Loucy (cell line): ENCODE measurements around the gene ZBED4.

Source experiments
- H2AFZ ChIP-seq: fragments of 200-600 bp; sonication (generic); 2 replicates; pipeline ENCODE4 v1.6.0; 2016; ENCODE audit warnings: antibody characterized with exemption, mild to moderate bottlenecking, low read length, moderate library complexity
- H3F3A ChIP-seq: fragments of 200-600 bp; 2 replicates; pipeline ENCODE4 v1.6.0; 2016; ENCODE audit warnings: antibody characterized with exemption, low read depth, mild to moderate bottlenecking
- H3K27me3 ChIP-seq: fragments of 200-600 bp; sonication (generic); 2 replicates; pipeline ENCODE4 v1.6.1; 2014; ENCODE audit warnings: low read length, mild to moderate bottlenecking; ENCODE audit not compliant: insufficient read depth, poor library complexity, severe bottlenecking
- H3K36me3 ChIP-seq: fragments of 200-600 bp; sonication (generic); 2 replicates; pipeline ENCODE4 v1.6.1; 2016; ENCODE audit warnings: low read length; ENCODE audit not compliant: insufficient read depth
- H3K4me1 ChIP-seq: fragments of 200-600 bp; sonication (generic); 2 replicates; pipeline ENCODE4 v1.5.1; 2014; ENCODE audit warnings: low read length, mild to moderate bottlenecking; ENCODE audit not compliant: insufficient read depth, poor library complexity, severe bottlenecking
- H3K4me2 ChIP-seq: fragments of 200-600 bp; sonication (generic); 2 replicates; pipeline ENCODE4 v1.6.0; 2014; ENCODE audit warnings: antibody characterized with exemption, low read length, low read depth, mild to moderate bottlenecking; ENCODE audit not compliant: poor library complexity, severe bottlenecking
- H3K4me3 ChIP-seq: fragments of 200-600 bp; sonication (generic); 2 replicates; pipeline ENCODE4 v1.5.1; 2014; ENCODE audit warnings: low read length, mild to moderate bottlenecking, mixed read lengths; ENCODE audit not compliant: poor library complexity, severe bottlenecking
- H3K79me2 ChIP-seq: fragments of 200-600 bp; sonication (generic); 2 replicates; pipeline ENCODE4 v1.6.1; 2014; ENCODE audit warnings: low read length; ENCODE audit not compliant: insufficient read depth
- H3K9ac ChIP-seq: fragments of 200-600 bp; sonication (generic); 2 replicates; pipeline ENCODE4 v1.6.0; 2014; ENCODE audit warnings: mild to moderate bottlenecking, low read depth, low read length, moderate library complexity; ENCODE audit not compliant: poor library complexity, severe bottlenecking
- H3K9me2 ChIP-seq: fragments of 200-600 bp; sonication (generic); replicated peaks from 2 replicates; pipeline ENCODE4 v1.6.1; 2016; ENCODE audit warnings: low read depth, low read length, mixed read lengths
- H3K9me3 ChIP-seq: fragments of 200-600 bp; sonication (generic); 2 replicates; pipeline ENCODE4 v1.6.1; 2014; ENCODE audit warnings: mild to moderate bottlenecking, antibody characterized with exemption, low read length, low read depth; ENCODE audit not compliant: insufficient read depth
- H4K20me1 ChIP-seq: fragments of 200-600 bp; sonication (generic); 2 replicates; pipeline ENCODE4 v1.6.0; 2014; ENCODE audit warnings: antibody characterized with exemption, low read length, mild to moderate bottlenecking; ENCODE audit not compliant: insufficient read depth, poor library complexity, severe bottlenecking
- CTCF ChIP-seq: fragments of 200-600 bp; sonication (generic); conservative IDR thresholded peaks from 2 replicates; pipeline ENCODE4 v1.5.1; 2014; ENCODE audit warnings: mild to moderate bottlenecking, antibody characterized with exemption, low read length
- EZH2phosphoT487 ChIP-seq: fragments of 200-600 bp; IDR thresholded peaks from 2 replicates; pipeline ENCODE4 v1.6.1; 2018; ENCODE audit warnings: antibody characterized with exemption, mild to moderate bottlenecking, moderate library complexity, borderline replicate concordance

The ZBED4 gene

DNA sequence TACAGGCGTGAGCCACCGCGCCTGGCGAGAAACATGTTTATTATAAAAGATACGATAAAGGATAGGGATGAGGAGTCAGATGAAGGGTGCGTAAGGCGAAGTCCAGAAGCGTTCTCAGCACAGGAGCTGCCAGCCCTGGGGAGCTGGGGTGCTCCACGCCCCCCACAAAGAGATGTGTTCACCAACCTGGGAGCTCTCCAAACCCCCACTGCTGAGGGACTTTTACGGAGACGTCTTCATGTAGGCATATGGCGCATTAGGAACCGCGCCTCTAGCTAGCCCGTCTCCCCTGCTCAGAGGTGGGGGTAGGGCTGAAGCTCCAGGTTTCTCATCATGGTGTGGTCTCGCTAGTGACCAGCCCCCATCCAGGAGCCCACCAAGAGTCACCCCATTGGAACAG lies 8.4 kb upstream of the ZBED4 start:
- H3K4me3 ChIP-seq, result no peak overlapping the region
- peaks cover 24% of the 10 kb centered on the region for H3K4me1 ChIP-seq
- no peak overlapping the region for H2AFZ ChIP-seq
- peaks cover 2% of the 10 kb centered on the region; the same call in 1 of the 2 replicates for H3K79me2 ChIP-seq
- no peaks in the 10 kb centered on the region for H3K36me3 ChIP-seq
- H3K9me2 ChIP-seq, result no peaks in the 10 kb centered on the region
- no peak overlapping the region for H3K4me2 ChIP-seq
- no peaks in the 10 kb centered on the region for H3F3A ChIP-seq
- TF ChIP-seq EZH2phosphoT487 (no peak), CTCF (no peak)
- no peaks in the 10 kb centered on the region for H4K20me1 ChIP-seq
- H3K9ac ChIP-seq, result no peak overlapping the region
- H3K9me3 ChIP-seq, result no peaks in the 10 kb centered on the region
- no peaks in the 10 kb centered on the region for H3K27me3 ChIP-seq

GRCh38 chr22:49845666-49846459 lies 7.8 kb upstream of the ZBED4 start:
- no peaks in the 10 kb centered on the region for H3F3A ChIP-seq
- no peak overlapping the region for H3K4me3 ChIP-seq
- no peaks in the 10 kb centered on the region for H3K36me3 ChIP-seq
- H3K79me2 ChIP-seq, result peaks cover 8% of the 10 kb centered on the region; the same call in 1 of the 2 replicates
- no peak overlapping the region; the same call in 1 of the 2 replicates for H2AFZ ChIP-seq
- H4K20me1 ChIP-seq, result no peaks in the 10 kb centered on the region
- no peaks in the 10 kb centered on the region for H3K27me3 ChIP-seq
- H3K4me2 ChIP-seq, result no peak overlapping the region
- TF ChIP-seq CTCF, result no peak
- no peak for TF ChIP-seq EZH2phosphoT487
- H3K4me1 ChIP-seq, result peaks cover 26% of the 10 kb centered on the region
- H3K9ac ChIP-seq, result no peak overlapping the region
- no peaks in the 10 kb centered on the region for H3K9me3 ChIP-seq
- H3K9me2 ChIP-seq, result no peaks in the 10 kb centered on the region

- no peaks in the 10 kb centered on the region for H3K9me3 ChIP-seq
- H3K4me1 ChIP-seq, result peaks cover 41% of the 10 kb centered on the region
- no peaks in the 10 kb centered on the region for H4K20me1 ChIP-seq
- TF ChIP-seq EZH2phosphoT487, result no peak
- no peak for TF ChIP-seq CTCF
- H3F3A ChIP-seq, result peaks cover 8% of the 10 kb centered on the region
- H3K4me2 ChIP-seq, result no peak overlapping the region
- H3K4me3 ChIP-seq, result no peak overlapping the region
- no peaks in the 10 kb centered on the region for H3K27me3 ChIP-seq
- no peak overlapping the region for H2AFZ ChIP-seq
- no peaks in the 10 kb centered on the region for H3K36me3 ChIP-seq
- H3K9me2 ChIP-seq, result no peaks in the 10 kb centered on the region
- peaks cover 17% of the 10 kb centered on the region; the same call in 1 of the 2 replicates for H3K79me2 ChIP-seq
- H3K9ac ChIP-seq, result no peak overlapping the region
Measured at GRCh38 chr22:49847751-49848689, 5.6 kb upstream of the ZBED4 start.
